H1 (cell line): Measurements from ENCODE around the gene ZSCAN25. TPM values are rescaled to one million over a fixed set of nuclear protein-coding genes. Genes with fewer than 3 reads are reported as not detected.

Source experiments
- CTCF ChIA-PET: fragments of 300-600 bp; sonication (Branson Sonifier 250); formaldehyde crosslinking; loops from one replicate; lab custom pipeline; 2021; ENCODE audit not compliant: partially characterized antibody; lab: Charles Lee
- POLR2A ChIA-PET: fragments of 300-600 bp; sonication (Branson Sonifier 250); formaldehyde crosslinking; loops from one replicate; lab custom pipeline; 2021; ENCODE audit warnings: inconsistent platforms; ENCODE audit not compliant: partially characterized antibody; lab: Charles Lee
- DNase-seq, 2 experiments: peaks; one replicate each; pipeline versions ENCODE4 v3.0.0 to v3.0.0-alpha.2; 2010 to 2022; ENCODE audit warnings: low spot score in 2 of 2, low read depth in 1 of 2, mixed read lengths in 1 of 2
- FAIRE-seq: peaks from 2 replicates; lab custom pipeline; 2011; peaks lifted over from hg19 to GRCh38; lab: Jason Lieb, UNC
- H2AFZ ChIP-seq: 2 replicates; pipeline ENCODE4 v1.8.1; 2012; ENCODE audit warnings: low read length, inconsistent platforms
- H2AK5ac ChIP-seq: 2 replicates; pipeline ENCODE4 v1.6.1; 2013; ENCODE audit warnings: low read depth, low read length
- H2BK120ac ChIP-seq: replicated peaks from 2 replicates; pipeline ENCODE3; 2013; ENCODE audit warnings: low read depth, low read length, inconsistent platforms
- H2BK12ac ChIP-seq: 2 replicates; pipeline ENCODE4 v1.6.1; 2013; ENCODE audit warnings: low read depth, low read length
- H2BK15ac ChIP-seq: 2 replicates; pipeline ENCODE4 v1.6.1; 2013; ENCODE audit warnings: low read length
- H2BK20ac ChIP-seq: 2 replicates; pipeline ENCODE4 v1.6.1; 2013; ENCODE audit warnings: low read length
- H2BK5ac ChIP-seq: 2 replicates; pipeline ENCODE4 v1.6.1; 2013; ENCODE audit warnings: low read depth, low read length
- H3K14ac ChIP-seq: 2 replicates; pipeline ENCODE4 v1.6.1; 2013; ENCODE audit warnings: inconsistent platforms; ENCODE audit not compliant: insufficient read length
- H3K18ac ChIP-seq: 2 replicates; pipeline ENCODE4 v1.6.1; 2013; ENCODE audit warnings: low read length; ENCODE audit errors: extremely low read depth
- H3K23ac ChIP-seq: 2 replicates; pipeline ENCODE4 v1.6.1; 2013; ENCODE audit warnings: inconsistent platforms; ENCODE audit not compliant: insufficient read length
- H3K23me2 ChIP-seq: 2 replicates; pipeline ENCODE4 v1.6.1; 2013; ENCODE audit warnings: low read depth, low read length
- H3K27ac ChIP-seq: 2 replicates; pipeline ENCODE4 v1.6.1; 2011; ENCODE audit warnings: low read depth, low read length, inconsistent platforms
- H3K27me3 ChIP-seq, 4 experiments: replicated peaks in 1 of 4; 1 replicate in 1 of 4; 2 replicates in 3 of 4; pipeline versions ENCODE4 v1.6.1 to v1.8.1; 2011 to 2013; ENCODE audit warnings: low read length in 3 of 4, mild to moderate bottlenecking in 3 of 4, inconsistent platforms in 2 of 4, mixed read lengths in 2 of 4, moderate library complexity in 1 of 4; ENCODE audit not compliant: control insufficient read depth in 3 of 4, insufficient read depth in 3 of 4; ENCODE audit errors: extremely low read depth in 1 of 4
- H3K36me3 ChIP-seq, 4 experiments: 2 replicates each; pipeline versions ENCODE4 v1.6.1 to v1.8.1; 2011 to 2013; ENCODE audit warnings: mild to moderate bottlenecking in 4 of 4, low read length in 3 of 4, moderate library complexity in 2 of 4, control low read depth in 1 of 4, inconsistent platforms in 1 of 4; ENCODE audit not compliant: insufficient read depth in 4 of 4, control insufficient read depth in 2 of 4
- H3K4ac ChIP-seq: replicated peaks from 2 replicates; pipeline ENCODE3; 2013; ENCODE audit warnings: low read length, low read depth, mixed read lengths, inconsistent platforms; ENCODE audit not compliant: insufficient read length
- H3K4me1 ChIP-seq, 4 experiments: replicated peaks in 1 of 4; 1 replicate in 1 of 4; 2 replicates in 3 of 4; pipeline versions ENCODE4 v1.6.1 to v1.8.1; 2011 to 2013; ENCODE audit warnings: low read length in 3 of 4, inconsistent platforms in 2 of 4, mixed read lengths in 1 of 4; ENCODE audit not compliant: insufficient read depth in 4 of 4, control insufficient read depth in 3 of 4
- H3K4me2 ChIP-seq, 2 experiments: 2 replicates each; pipeline versions ENCODE4 v1.6.1 to v1.8.1; 2011 to 2013; ENCODE audit warnings: low read depth in 2 of 2, low read length in 2 of 2, control low read depth in 1 of 2, inconsistent platforms in 1 of 2, mild to moderate bottlenecking in 1 of 2; ENCODE audit not compliant: insufficient read depth in 1 of 2
- H3K4me3 ChIP-seq, 4 experiments: fragments of 200-600, 300-600 bp in 1 of 4; sonication (generic), shearing (Covaris generic), sonication (Bioruptor Twin) in 1 of 4; 2 replicates each; pipeline versions ENCODE4 v1.5.1 to v1.8.1; 2011 to 2016; ENCODE audit warnings: low read length in 4 of 4, low read depth in 3 of 4, control low read depth in 2 of 4, inconsistent platforms in 2 of 4, mild to moderate bottlenecking in 2 of 4, mixed read lengths in 1 of 4, moderate library complexity in 1 of 4; ENCODE audit not compliant: insufficient read depth in 2 of 4; ENCODE audit errors: extremely low read depth in 1 of 4
- H3K56ac ChIP-seq: replicated peaks from 2 replicates; pipeline ENCODE3; 2013; ENCODE audit warnings: low read depth, mild to moderate bottlenecking, mixed read lengths, low read length, inconsistent platforms; ENCODE audit not compliant: insufficient read length
- H3K79me1 ChIP-seq: 2 replicates; pipeline ENCODE4 v1.6.1; 2013; ENCODE audit warnings: low read depth, low read length, control low read depth
- H3K79me2 ChIP-seq, 2 experiments: 2 replicates each; pipeline versions ENCODE4 v1.6.1 to v1.8.1; 2012 to 2013; ENCODE audit warnings: low read length in 2 of 2, mild to moderate bottlenecking in 2 of 2, inconsistent platforms in 1 of 2; ENCODE audit not compliant: insufficient read depth in 2 of 2, control insufficient read depth in 1 of 2
- H3K9ac ChIP-seq, 4 experiments: replicated peaks in 1 of 4; 1 replicate in 1 of 4; 2 replicates in 3 of 4; pipeline versions ENCODE4 v1.6.1 to v1.8.1; 2011 to 2013; ENCODE audit warnings: low read depth in 3 of 4, low read length in 3 of 4, control low read depth in 2 of 4, mild to moderate bottlenecking in 2 of 4, moderate library complexity in 2 of 4, inconsistent platforms in 1 of 4; ENCODE audit errors: extremely low read depth in 1 of 4
- H3K9me3 ChIP-seq, 2 experiments: 2 replicates each; pipeline versions ENCODE4 v1.6.1 to v1.8.1; 2012 to 2013; ENCODE audit warnings: mild to moderate bottlenecking in 2 of 2, moderate library complexity in 2 of 2, control low read depth in 1 of 2, inconsistent platforms in 1 of 2, low read depth in 1 of 2, low read length in 1 of 2, mixed read lengths in 1 of 2; ENCODE audit not compliant: insufficient read depth in 2 of 2
- H4K20me1 ChIP-seq, 2 experiments: replicated peaks in 1 of 2; 2 replicates each; pipeline versions ENCODE3 to v1.8.1; 2011 to 2013; ENCODE audit warnings: inconsistent platforms in 2 of 2, low read length in 2 of 2, mild to moderate bottlenecking in 1 of 2; ENCODE audit not compliant: insufficient read depth in 2 of 2, control insufficient read depth in 1 of 2
- H4K5ac ChIP-seq: 2 replicates; pipeline ENCODE4 v1.6.1; 2013; ENCODE audit warnings: low read length, low read depth, mixed read lengths, inconsistent platforms; ENCODE audit not compliant: insufficient read length
- H4K8ac ChIP-seq: 2 replicates; pipeline ENCODE4 v1.8.0; 2013; ENCODE audit warnings: mild to moderate bottlenecking, moderate library complexity, low read length, inconsistent platforms; ENCODE audit not compliant: insufficient read depth; ENCODE audit errors: extremely low read depth
- H4K91ac ChIP-seq: replicated peaks from 2 replicates; pipeline ENCODE3; 2013; ENCODE audit warnings: low read length, mixed read lengths, inconsistent platforms; ENCODE audit not compliant: insufficient read length
- ASH2L ChIP-seq: fragments of 200-600, 300-600 bp; sonication (generic); IDR thresholded peaks from one replicate; pipeline ENCODE4 v1.7.1; 2017; ENCODE audit warnings: low read length
- CTBP2 ChIP-seq: IDR thresholded peaks from 2 replicates; pipeline ENCODE4 v1.7.0; 2011; ENCODE audit warnings: borderline replicate concordance, mild to moderate bottlenecking, moderate library complexity, mixed read lengths, low read length; ENCODE audit not compliant: insufficient read depth, insufficient read length
- POU5F1 ChIP-seq: IDR thresholded peaks from 2 replicates; pipeline ENCODE4 v1.6.1; 2011; ENCODE audit warnings: low read depth, mild to moderate bottlenecking, low read length, moderate library complexity
- RXRA ChIP-seq: IDR thresholded peaks from 2 replicates; pipeline ENCODE4 v1.6.1; 2011; ENCODE audit warnings: low read depth, mild to moderate bottlenecking, low read length, moderate library complexity; ENCODE audit not compliant: insufficient read depth
- WGBS, 2 experiments: shearing (Covaris generic) in 1 of 2; methylation state at CpG; one replicate each; pipeline versions ENCODE4 v1.1.6 to v1.1.7; 2013 to 2015; ENCODE audit warnings: low lambda C conversion rate in 2 of 2, mixed read lengths in 2 of 2, inconsistent platforms in 1 of 2, low coverage in 1 of 2, missing lambda C conversion rate in 1 of 2; ENCODE audit not compliant: insufficient replicate concordance in 2 of 2, insufficient coverage in 1 of 2, insufficient read length in 1 of 2; ENCODE audit errors: extremely low coverage in 1 of 2, missing lambda C conversion rate in 1 of 2; 5-methylcytosine and 5-hydroxymethylcytosine counted together
- polyA plus RNA-seq, 7 experiments: library from polyadenylated mRNA; depleted of rRNA in 3 of 7; stranded (reverse) in 5 of 7; unstranded in 2 of 7; fragments of >200 nt in 5 of 7; fragments of 200-250 nt in 2 of 7; gene quantifications; 1 replicate in 5 of 7; 2 replicates in 1 of 7; 4 replicates in 1 of 7; pipeline versions ENCODE4 v1.2.1 to v1.2.3, GENCODE V29; 2011 to 2013; ENCODE audit warnings: missing spikeins in 2 of 7, mixed read lengths in 2 of 7
- total RNA-seq: library from RNA; stranded (reverse); fragmentation: NEBNext Ultra II Directional; extraction: Animal tissue kit (Norgen Biotek cat#: 25700); gene quantifications from 2 replicates; pipeline ENCODE4 v1.2.1, GENCODE V29; 2021

Gene ZSCAN25
- total and polyA plus RNA-seq, 2 of the 8 experiments (the other 6 are each of a cell fraction or from before 2014, with no cell fraction given): 10.1 to 18.6 TPM

DNA sequence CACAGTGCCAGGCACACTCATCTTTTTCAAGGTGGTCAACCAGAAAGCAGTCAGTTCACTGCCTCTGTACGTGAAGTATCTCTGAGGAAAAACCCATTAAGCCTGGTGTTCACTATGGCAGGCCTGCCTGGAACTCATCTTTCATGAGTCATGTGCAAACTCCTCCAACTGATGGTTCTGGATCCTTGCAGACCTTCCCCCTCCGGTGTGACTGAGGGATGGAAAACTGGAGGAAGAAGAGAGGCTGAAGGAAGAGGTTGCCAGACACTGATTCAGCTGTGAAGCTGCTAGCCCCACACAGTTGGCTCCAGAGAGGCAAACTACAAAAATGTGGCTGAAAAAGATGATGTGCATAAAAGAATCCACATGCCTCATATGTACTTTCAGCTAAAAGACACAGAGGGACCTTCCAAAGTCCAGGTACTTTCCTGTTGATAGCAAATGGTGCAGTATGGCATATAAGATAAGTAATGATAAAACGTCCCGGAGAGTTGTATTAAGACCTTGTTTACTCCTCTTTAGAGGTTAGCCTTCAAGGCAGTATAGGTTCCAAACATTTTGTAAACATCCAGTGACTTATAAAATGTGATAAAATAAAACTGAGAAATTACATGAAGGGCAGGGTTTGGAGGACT, 60.4 kb downstream of the ZSCAN25 start:
- POLR2A ChIA-PET: no interaction called here
- no peak overlapping the region for H3K9ac ChIP-seq
- no peak for DNase-seq

More for the DNA sequence above, 60.4 kb downstream of the ZSCAN25 start:
- H3K4me3 ChIP-seq: no peak overlapping the region
- no peak overlapping the region for H3K18ac ChIP-seq
- no peaks in the 10 kb centered on the region for H3K9me3 ChIP-seq
- no peak overlapping the region for H2BK5ac ChIP-seq
- H2BK120ac ChIP-seq: no peak overlapping the region
- no peak for TF ChIP-seq ASH2L
- TF ChIP-seq RXRA: no peak
- no peak for TF ChIP-seq CTBP2
- no peak for TF ChIP-seq POU5F1
- no peak overlapping the region for H3K27ac ChIP-seq
- H3K23me2 ChIP-seq: no peaks in the 10 kb centered on the region
- no peak overlapping the region for H3K4ac ChIP-seq
- no peaks in the 10 kb centered on the region for H3K79me1 ChIP-seq
- CTCF ChIA-PET: no interaction called here
- H3K4me2 ChIP-seq: no peak overlapping the region
- H4K20me1 ChIP-seq: no peaks in the 10 kb centered on the region
- H2BK12ac ChIP-seq: no peak overlapping the region
- no peak overlapping the region for H3K23ac ChIP-seq
- H4K8ac ChIP-seq: no peak overlapping the region
- no peak for FAIRE-seq
- H4K91ac ChIP-seq: no peak overlapping the region
- H2BK15ac ChIP-seq: no peak overlapping the region
- 82% methylated on average over 4 of the region's 4 CpGs; no CpG with 5 or more reads in 1 of the 2 experiments for WGBS, 2 experiments
- no peak overlapping the region for H2AK5ac ChIP-seq
- no peaks in the 10 kb centered on the region for H3K79me2 ChIP-seq
- H4K5ac ChIP-seq: no peak overlapping the region
- peaks cover 0 to 3% (median 0%) of the 10 kb centered on the region in 4 experiments; a peak in 1 of 7 replicates for H3K4me1 ChIP-seq
- no peaks in the 10 kb centered on the region for H3K36me3 ChIP-seq
- H3K27me3 ChIP-seq: no peaks in the 10 kb centered on the region
- no peak overlapping the region for H2BK20ac ChIP-seq
- no peak overlapping the region for H3K56ac ChIP-seq
- H2AFZ ChIP-seq: no peak overlapping the region
- no peak overlapping the region for H3K14ac ChIP-seq
